NK-92 treated with Interleukin-12 subunit alpha and Interleukin-12 subunit beta, amount 100 ng/mL, for 24 hours (cell line): ENCODE results near the gene MYL7.

Experiments
- DNase-seq: peaks from one replicate; lab custom pipeline; 2025; lab: John Stamatoyannopoulos, UW

Gene MYL7

GRCh38 chr7:44150466-44150832 lies 9.3 kb upstream of the MYL7 start:
- DNase-seq, result no peak

- no peak for DNase-seq
Observed at GRCh38 chr7:44149571-44150465, 8.7 kb upstream of the MYL7 start.

- DNase-seq, result no peak
Observed at GRCh38 chr7:44148961-44149536, 7.9 kb upstream of the MYL7 start.

DNA sequence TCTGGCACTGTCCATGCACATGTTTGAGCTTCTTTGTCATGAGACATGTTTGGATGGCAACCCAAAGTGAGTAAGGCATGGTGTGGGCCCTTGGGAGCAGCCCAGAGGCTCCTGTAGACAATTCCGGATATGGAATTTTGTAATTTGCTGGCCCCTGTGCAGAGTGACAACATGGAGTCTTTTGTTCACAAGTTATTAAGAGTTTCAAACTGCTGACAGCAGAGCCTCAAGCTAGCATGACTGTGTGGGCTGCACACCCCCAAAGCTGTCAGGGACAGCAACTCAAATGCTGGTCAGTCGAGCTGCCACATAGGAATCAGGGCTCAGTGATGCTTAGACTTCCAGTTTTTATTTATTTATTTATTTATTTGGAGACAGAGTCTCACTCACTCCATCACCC lies 7.0 kb upstream of the MYL7 start:
- no peak for DNase-seq

DNA sequence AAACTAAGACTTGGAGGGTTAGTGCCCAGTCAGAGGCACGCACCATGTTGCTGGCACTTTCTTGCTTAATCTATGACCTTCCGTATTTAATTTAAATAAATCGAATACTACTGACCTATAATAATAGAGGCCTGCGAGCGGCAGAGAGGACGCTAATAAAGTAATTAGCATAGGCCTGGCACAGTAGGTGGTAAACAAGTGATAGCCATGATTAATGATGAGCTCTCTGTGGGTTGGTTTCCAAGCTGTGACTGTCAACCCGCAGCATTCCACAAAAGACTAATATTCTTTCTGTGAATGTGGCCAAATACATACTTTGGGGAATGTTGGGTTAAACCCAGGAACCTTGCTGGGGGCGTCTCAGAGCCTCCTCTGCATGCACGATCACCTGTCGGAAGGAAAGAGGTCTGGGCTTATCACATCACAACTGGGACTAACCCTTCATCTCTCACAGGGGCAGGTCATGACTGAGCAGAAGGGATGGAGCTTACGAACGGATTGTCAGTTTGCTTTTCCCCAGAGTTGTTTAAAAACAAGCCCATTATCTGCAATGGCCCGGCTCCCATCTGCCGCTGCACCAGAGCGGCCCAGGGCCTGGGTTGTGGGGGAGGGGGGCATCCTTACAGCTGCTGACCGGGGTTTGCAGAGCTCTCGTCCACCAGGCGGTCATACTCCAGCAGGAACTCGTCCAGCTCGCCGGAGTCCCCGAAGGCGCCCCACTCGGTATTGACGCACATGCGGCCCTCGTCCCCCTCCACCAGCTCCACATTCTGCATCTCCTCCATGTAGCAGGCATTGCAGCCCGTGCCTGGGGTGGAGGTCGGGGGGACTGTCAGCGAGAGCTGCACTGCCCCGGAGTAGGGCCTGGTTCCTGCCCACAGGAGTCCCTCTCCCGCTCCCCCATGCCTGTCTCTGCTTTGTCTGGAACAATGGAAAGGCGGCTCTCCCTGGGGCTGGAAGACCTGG lies 6.2 kb upstream of the MYL7 start:
- DNase-seq, result no peak

GRCh38 chr7:44145969-44146911 lies 5.1 kb upstream of the MYL7 start:
- DNase-seq, result no peak

GRCh38 chr7:44145479-44145968 lies 4.4 kb upstream of the MYL7 start:
- no peak for DNase-seq

- DNase-seq, result no peak
Observed at GRCh38 chr7:44144968-44145478, 3.9 kb upstream of the MYL7 start.

GRCh38 chr7:44144426-44144967 lies 3.4 kb upstream of the MYL7 start:
- no peak for DNase-seq

GRCh38 chr7:44143646-44144250 lies 2.6 kb upstream of the MYL7 start:
- DNase-seq, result no peak

GRCh38 chr7:44142028-44142427 lies 896 bp upstream of the MYL7 start:
- no peak for DNase-seq

- no peak for DNase-seq
Observed at GRCh38 chr7:44140341-44140740, 791 bp downstream of the MYL7 start.

GRCh38 chr7:44139311-44140010 lies 1.7 kb downstream of the MYL7 start:
- DNase-seq, result no peak

DNA sequence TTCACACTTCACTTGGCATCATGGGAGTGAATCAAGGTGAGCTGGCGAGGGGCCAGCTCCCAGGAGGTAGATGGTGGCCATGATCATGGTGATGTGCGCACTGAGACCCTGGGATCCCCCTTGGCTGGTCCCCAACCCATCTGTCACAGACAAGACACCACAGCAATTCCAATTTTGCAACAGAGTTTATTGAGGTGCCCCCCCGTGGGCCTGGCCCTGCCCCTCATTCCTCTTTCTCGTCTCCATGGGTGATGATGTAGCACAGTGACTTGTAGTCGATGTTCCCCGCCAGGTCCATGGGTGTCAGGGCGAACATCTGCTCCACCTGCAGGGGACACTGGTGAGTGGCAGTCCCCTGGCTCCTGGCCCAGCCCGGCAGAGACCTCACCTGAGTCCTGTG lies 2.4 kb downstream of the MYL7 start:
- no peak for DNase-seq

GRCh38 chr7:44136731-44137130 lies 4.4 kb downstream of the MYL7 start:
- DNase-seq, result no peak

DNA sequence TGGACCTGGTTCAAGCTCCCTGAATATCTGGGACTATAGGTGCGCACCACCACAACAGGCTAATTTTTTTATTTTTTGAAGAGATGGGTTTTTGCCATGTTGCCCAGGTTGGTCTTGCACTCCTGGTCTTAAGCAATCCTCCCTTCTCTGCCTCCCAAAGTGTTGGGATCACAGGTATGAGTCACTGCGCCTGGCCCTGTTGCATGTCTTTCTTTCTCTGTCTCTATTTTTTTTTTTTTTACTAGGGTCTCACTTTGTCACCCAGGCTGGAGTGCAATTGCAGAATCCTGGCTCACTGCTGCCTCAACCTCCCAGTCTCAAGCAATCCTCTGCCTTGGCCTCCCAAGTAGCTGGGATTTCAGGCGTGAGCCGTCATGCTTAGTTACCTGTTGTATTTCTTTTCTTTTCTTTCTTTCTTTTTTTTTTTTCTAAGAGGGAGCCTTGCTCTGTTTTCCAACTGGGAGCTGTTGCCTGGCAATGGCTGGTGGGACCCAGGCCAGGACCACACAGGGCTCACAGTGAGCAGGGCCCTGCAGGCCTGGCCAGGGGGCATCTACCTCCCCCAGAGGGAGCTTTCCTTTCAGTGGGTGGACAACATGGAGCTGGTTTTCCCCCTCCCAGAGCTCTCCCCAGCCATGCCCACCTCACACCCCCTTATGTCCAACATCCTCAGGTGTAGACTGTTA lies 6.0 kb downstream of the MYL7 start:
- no peak for DNase-seq

DNA sequence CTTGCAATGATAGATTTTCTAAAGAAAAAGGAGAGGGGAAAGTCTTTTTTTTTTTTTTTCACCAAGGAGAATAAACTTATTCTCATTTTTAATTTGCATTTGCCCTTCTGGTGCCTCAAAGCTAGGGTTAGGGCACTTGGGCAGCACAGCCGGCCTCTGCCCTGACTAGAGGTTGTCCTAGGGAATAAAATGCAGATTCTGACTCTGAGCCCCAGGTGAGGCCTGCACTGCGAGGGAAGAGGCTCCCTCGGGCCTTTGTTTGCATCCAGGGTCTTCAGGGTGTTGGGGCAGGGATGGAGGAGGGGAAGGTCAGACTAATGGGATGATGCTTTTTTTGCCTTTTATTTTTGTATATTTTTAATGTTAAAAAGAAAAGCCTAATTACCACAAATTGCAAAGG lies 7.8 kb downstream of the MYL7 start:
- DNase-seq, result no peak

GRCh38 chr7:44132039-44132438 lies 9.1 kb downstream of the MYL7 start:
- no peak for DNase-seq
